ENCODE results near the gene FLVCR2.

- no peak for TF ChIP-seq CTCF (IDR thresholded peaks at IDR 0.05)
- no peak for TF ChIP-seq POLR2A (IDR thresholded peaks at IDR 0.05)
These were observed 39.3 kb upstream of the FLVCR2 start for GRCh38 chr14:75539162-75539560.
